HG02943 (cell line): ENCODE measurements around the gene OPTN.
"Not testable (repeated sequence)": the region's sequence is repeated elsewhere in the genome, so short reads cannot be mapped to it uniquely, and the experiment has no call there.

ENCODE experiments used
- ATAC-seq: cut with Tn5 transposase; IDR thresholded peaks from one replicate; pipeline ENCODE4 v1.9.1; 2021; ENCODE audit warnings: mild to moderate bottlenecking, low read depth, moderate library complexity; ENCODE audit not compliant: unreplicated experiment

The OPTN gene

GRCh38 chr10:13087986-13088618 is 11.9 kb upstream of the OPTN start:
- no peak for ATAC-seq

GRCh38 chr10:13089345-13089744 is 10.6 kb upstream of the OPTN start:
- ATAC-seq: no peak

- ATAC-seq: no peak
These were observed 9.7 kb upstream of the OPTN start for GRCh38 chr10:13090289-13090688.

GRCh38 chr10:13091801-13092200 is 8.2 kb upstream of the OPTN start:
- ATAC-seq: no peak

GRCh38 chr10:13092291-13093102 is 7.5 kb upstream of the OPTN start:
- no peak for ATAC-seq

- not testable (repeated sequence) for ATAC-seq
These were observed 5.9 kb upstream of the OPTN start for GRCh38 chr10:13094082-13094481.

GRCh38 chr10:13095094-13095493 is 4.9 kb upstream of the OPTN start:
- no peak for ATAC-seq

GRCh38 chr10:13095929-13096328 is 4.0 kb upstream of the OPTN start:
- ATAC-seq: no peak

GRCh38 chr10:13099144-13099665 is 758 bp upstream of the OPTN start:
- ATAC-seq: peak; percentile 30

- peak; percentile 12 for ATAC-seq
These were observed 659 bp downstream of the OPTN start for GRCh38 chr10:13100349-13101294.

GRCh38 chr10:13102002-13102794 is 2.2 kb downstream of the OPTN start:
- ATAC-seq: no peak

- no peak for ATAC-seq
These were observed 3.6 kb downstream of the OPTN start for GRCh38 chr10:13103554-13103953.

- no peak for ATAC-seq
These were observed 4.7 kb downstream of the OPTN start for GRCh38 chr10:13104697-13105096.

- ATAC-seq: no peak
These were observed 5.2 kb downstream of the OPTN start for GRCh38 chr10:13105184-13105583.

- ATAC-seq: no peak
These were observed 6.6 kb downstream of the OPTN start for GRCh38 chr10:13106387-13107045.

GRCh38 chr10:13110908-13111307 is 10.9 kb downstream of the OPTN start:
- ATAC-seq: no peak

- ATAC-seq: no peak
These were observed 13.6 kb downstream of the OPTN start for GRCh38 chr10:13113544-13113943.

GRCh38 chr10:13115832-13116803 is 16.2 kb downstream of the OPTN start:
- ATAC-seq: no peak
